ENCODE data around the gene LRP8. TPM values are rescaled to one million over a fixed set of nuclear protein-coding genes. Genes with fewer than 3 reads are reported as not detected.

LRP8 gene
- total and polyA plus RNA-seq, 2 of the 13 experiments (the other 11 are each of a cell fraction or from before 2014, with no cell fraction given), result 17.3 to 17.4 TPM

- TF ChIP-seq ZNF710 (CRISPR knock-in tag; IDR thresholded peaks at IDR 0.05; ENCODE audit: borderline replicate concordance) (no peak), ZNF83 (CRISPR knock-in tag; IDR thresholded peaks at IDR 0.05; ENCODE audit: borderline replicate concordance) (no peak), ZNF160 (CRISPR knock-in tag; IDR thresholded peaks at IDR 0.05) (no peak), GATA4 (IDR thresholded peaks at IDR 0.05; ENCODE audit: borderline replicate concordance, low read depth) (no peak), PBX3 (CRISPR knock-in tag; IDR thresholded peaks at IDR 0.05; ENCODE audit: borderline replicate concordance) (no peak), IRF2 (CRISPR knock-in tag; IDR thresholded peaks at IDR 0.05) (0 out of 2 replicates have a peak, but pooled peaks have one; percentile 41), SP2 (CRISPR knock-in tag; IDR thresholded peaks at IDR 0.05) (peak; percentile 41; the same call in 1 of the 2 replicates), SIX1 (CRISPR knock-in tag; IDR thresholded peaks at IDR 0.05; ENCODE audit: borderline replicate concordance) (peak; percentile 3; the same call in 1 of the 2 replicates), HNRNPL (IDR thresholded peaks at IDR 0.05; ENCODE audit: low read depth, low read length) (no peak), SSRP1 (CRISPR knock-in tag; IDR thresholded peaks at IDR 0.05) (no peak; the same call in none of the 2 replicates), SKI (IDR thresholded peaks at IDR 0.05; ENCODE audit: partially characterized antibody) (no peak), ZBTB43 (CRISPR knock-in tag; conservative IDR thresholded peaks at IDR 0.05) (no peak), CBFB (CRISPR knock-in tag; IDR thresholded peaks at IDR 0.05) (no peak; the same call in 1 of the 2 replicates), XBP1 (CRISPR knock-in tag; IDR thresholded peaks at IDR 0.05) (no peak), KDM1A (CRISPR knock-in tag; IDR thresholded peaks at IDR 0.05) (no peak), ZNF703 (CRISPR knock-in tag; IDR thresholded peaks at IDR 0.05; ENCODE audit: borderline replicate concordance) (no peak), BCLAF1 (IDR thresholded peaks at IDR 0.05) (no peak), ZSCAN30 (CRISPR knock-in tag; IDR thresholded peaks at IDR 0.05) (no peak), DZIP1 (CRISPR knock-in tag; IDR thresholded peaks at IDR 0.05) (no peak)
Measured at GRCh38 chr1:53196485-53197290, 131.2 kb downstream of the LRP8 start, which contains the start of gene CPT2 (continued).
